Heart right ventricle (tissue), 16 donors: Measurements from ENCODE around the gene USP5. TPM values are rescaled to one million over a fixed set of nuclear protein-coding genes. Genes with fewer than 3 reads are reported as not detected.

Source experiments
- ATAC-seq, 8 donors: fragments of 200-7000 bp; cut with Tn5 transposase; one replicate each; pipeline ENCODE4 v1.9.1; 2020; ENCODE audit warnings: mild to moderate bottlenecking in 8 of 8, moderate library complexity in 8 of 8, moderate number of reproducible peaks in 1 of 8
- DNase-seq, 2 donors: peaks; one replicate each; pipeline ENCODE4 v3.0.0-alpha.2; 2020
- H3K27ac ChIP-seq, 10 donors: fragments of 200-600 bp; sonication (generic) in 2 of 10; one replicate each; pipeline versions ENCODE4 v1.5.0 to v1.8.0; 2020 to 2022; ENCODE audit warnings: mild to moderate bottlenecking in 3 of 10
- H3K27me3 ChIP-seq, 7 donors: fragments of 200-600 bp; one replicate each; pipeline ENCODE4 v1.8.0; 2021 to 2022; ENCODE audit warnings: mild to moderate bottlenecking in 2 of 7
- H3K36me3 ChIP-seq, 9 donors: fragments of 200-600 bp; sonication (generic) in 1 of 9; one replicate each; pipeline versions ENCODE4 v1.5.0 to v1.8.0; 2020 to 2022; ENCODE audit warnings: mild to moderate bottlenecking in 2 of 9
- H3K4me1 ChIP-seq, 9 donors: fragments of 200-600 bp; sonication (generic) in 1 of 9; one replicate each; pipeline versions ENCODE4 v1.5.0 to v1.8.0; 2020 to 2022; ENCODE audit warnings: mild to moderate bottlenecking in 4 of 9
- H3K4me3 ChIP-seq, 10 donors: fragments of 200-600 bp; sonication (generic) in 2 of 10; one replicate each; pipeline versions ENCODE4 v1.5.0 to v1.8.0; 2020 to 2022; ENCODE audit warnings: mild to moderate bottlenecking in 7 of 10, moderate library complexity in 2 of 10
- H3K9me3 ChIP-seq, 11 donors: fragments of 200-600 bp in 10 of 11; sonication (generic) in 2 of 11; one replicate each; pipeline versions ENCODE4 v1.5.0 to v1.8.0; 2013 to 2022; ENCODE audit warnings: mild to moderate bottlenecking in 2 of 11, control low read depth in 1 of 11, moderate library complexity in 1 of 11
- WGBS, 2 donors: extraction: QIAGEN DNeasy Blood & Tissue Kit; methylation state at CpG; one replicate each; pipeline ENCODE4 v1.1.7; 2013; ENCODE audit warnings: inconsistent platforms in 1 of 2; 5-methylcytosine and 5-hydroxymethylcytosine counted together
- intact Hi-C, 10 donors: fragments of 100-400 bp; cut with DNase I; formaldehyde crosslinking; loops; one replicate each; pipeline versions ENCODE4 v1.11.1 to v1.14.2; 2022
- polyA plus RNA-seq, 2 donors: library from polyadenylated mRNA; stranded (reverse); fragments of 200-250 nt; gene quantifications; one replicate each; pipeline ENCODE4 v1.2.3, GENCODE V29; 2013
- total RNA-seq, 10 donors: library from RNA; stranded (reverse); fragmentation: NEBNext Ultra II Directional in 3 of 10; extraction: Animal tissue kit (Norgen Biotek cat#: 25700) in 3 of 10; gene quantifications; one replicate each; pipeline versions ENCODE4 v1.2.1 to v1.2.4, GENCODE V29; 2021 to 2023
- TF ChIP-seq, protein P1 (sequence below), 9 donors: fragments of 200-600 bp; sonication (generic) in 2 of 9; IDR thresholded peaks; one replicate each; pipeline versions ENCODE4 v1.5.0 to v1.8.0; 2021 to 2022; ENCODE audit warnings: antibody characterized with exemption in 9 of 9, mild to moderate bottlenecking in 5 of 9, moderate library complexity in 1 of 9
- donor health status: Arrhythmogenic right ventricular cardiomyopathy.
- donor health status: ischemic (EF 13 %, LVEDD 7.1; RV severe dilation, severe dysfunction).
- donor health status: healthy with polysubstance abuse.
- donor health status: DM: no; HTN: yes; CAD: no.
- donor health status: DM: no; HTN: no; CAD: no.
- donor health status: ischemic (EF 25% LVEDD 6.9; RV normal size, moderate dysfunction).
- donor health status: ischemic (EF 25% LVEDD 5.7; RV mildly dilated, moderate dysfunction).
- donor health status: healthy.
- donor health status: DM: yes; HTN: yes; CAD: no.
- donor health status: Ischemic cardiomyopathy.
- donor health status: ischemic (EF 35%, LVEDD 5.7; RV mildly dilated, moderate dysfunction).
- donor health status: nonischemic (EF 11% LVEDD 7.7; RV severe dilation, severe dysfunction).
- donor health status: DM: yes; HTN: yes; CAD: no.
- donor health status: PGD.
- donor health status: ischemic (EF 29% LVEDD 5.4; RV normal size, mild dysfunction).
- donor health status: nonischemic (EF 23%, LVEDD 6.1; RV moderate dilation, normal function).

The USP5 gene
- total and polyA plus RNA-seq, 12 donors: 17.6 to 95.5 (median 73.0) TPM

GRCh38 chr12:6830286-6830890 is 21.6 kb upstream of the USP5 start:
- H3K27me3 ChIP-seq: peaks cover 0 to 40% (median 0%) of the 10 kb centered on the region in 7 donors
- TF ChIP-seq, protein P1, sequence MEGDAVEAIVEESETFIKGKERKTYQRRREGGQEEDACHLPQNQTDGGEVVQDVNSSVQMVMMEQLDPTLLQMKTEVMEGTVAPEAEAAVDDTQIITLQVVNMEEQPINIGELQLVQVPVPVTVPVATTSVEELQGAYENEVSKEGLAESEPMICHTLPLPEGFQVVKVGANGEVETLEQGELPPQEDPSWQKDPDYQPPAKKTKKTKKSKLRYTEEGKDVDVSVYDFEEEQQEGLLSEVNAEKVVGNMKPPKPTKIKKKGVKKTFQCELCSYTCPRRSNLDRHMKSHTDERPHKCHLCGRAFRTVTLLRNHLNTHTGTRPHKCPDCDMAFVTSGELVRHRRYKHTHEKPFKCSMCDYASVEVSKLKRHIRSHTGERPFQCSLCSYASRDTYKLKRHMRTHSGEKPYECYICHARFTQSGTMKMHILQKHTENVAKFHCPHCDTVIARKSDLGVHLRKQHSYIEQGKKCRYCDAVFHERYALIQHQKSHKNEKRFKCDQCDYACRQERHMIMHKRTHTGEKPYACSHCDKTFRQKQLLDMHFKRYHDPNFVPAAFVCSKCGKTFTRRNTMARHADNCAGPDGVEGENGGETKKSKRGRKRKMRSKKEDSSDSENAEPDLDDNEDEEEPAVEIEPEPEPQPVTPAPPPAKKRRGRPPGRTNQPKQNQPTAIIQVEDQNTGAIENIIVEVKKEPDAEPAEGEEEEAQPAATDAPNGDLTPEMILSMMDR (IDR thresholded peaks at IDR 0.05): no peak
- peaks cover 0 to 42% (median 0%) of the 10 kb centered on the region in 9 donors for H3K36me3 ChIP-seq
- H3K4me1 ChIP-seq: peaks cover 8 to 62% (median 26%) of the 10 kb centered on the region in 9 donors
- no peaks in the 10 kb centered on the region for H3K9me3 ChIP-seq
- intact Hi-C loops: no loop called here
- ATAC-seq (no peak), DNase-seq (no peak)
- 83 to 84% methylated on average over 11 of the region's 11 CpGs for WGBS, 2 donors
- no peak overlapping the region for H3K4me3 ChIP-seq
- H3K27ac ChIP-seq: peak overlapping the region in 2 of 10 donors; percentile 87 to 90

DNA sequence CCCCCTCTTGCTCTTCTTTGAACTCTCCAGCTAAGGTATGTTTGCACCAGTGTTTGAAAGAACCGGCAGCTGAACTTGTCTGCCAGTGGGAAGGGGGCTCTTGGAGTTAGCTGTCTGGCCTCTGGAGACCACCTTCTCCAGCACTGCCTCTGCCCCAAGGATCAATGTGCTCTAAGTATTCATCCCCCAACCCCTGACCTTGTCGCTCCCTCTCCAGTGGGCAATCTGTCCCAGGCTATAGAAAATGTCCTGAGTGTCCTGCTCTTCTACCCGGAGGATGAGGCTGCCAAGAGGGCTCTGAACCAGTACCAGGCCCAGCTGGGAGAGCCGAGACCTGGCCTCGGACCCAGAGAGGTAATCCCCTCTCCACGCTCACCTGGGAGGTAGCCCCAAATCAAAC is 21.0 kb upstream of the USP5 start:
- Histone ChIP-seq H3K9me3 (no peaks in the 10 kb centered on the region), H3K4me3 (no peak overlapping the region), H3K36me3 (peaks cover 0 to 45% (median 0%) of the 10 kb centered on the region in 9 donors), H3K27ac (no peak overlapping the region), H3K4me1 (peaks cover 8 to 62% (median 24%) of the 10 kb centered on the region in 9 donors), H3K27me3 (peaks cover 0 to 40% (median 0%) of the 10 kb centered on the region in 7 donors)
- 88 to 93% methylated on average over 6 of the region's 6 CpGs for whole genome bisulfite sequencing, 2 donors
- intact Hi-C loops: no loop called here
- TF ChIP-seq, protein P1 (IDR thresholded peaks at IDR 0.05): no peak
- ATAC-seq: no peak
- no peak for DNase-seq

GRCh38 chr12:6831450-6831995 is 20.4 kb upstream of the USP5 start:
- intact Hi-C loops: no loop called here
- ATAC-seq: no peak
- peaks cover 8 to 65% (median 24%) of the 10 kb centered on the region in 9 donors for H3K4me1 ChIP-seq
- H3K27ac ChIP-seq: no peak overlapping the region
- H3K27me3 ChIP-seq: peaks cover 0 to 37% (median 0%) of the 10 kb centered on the region in 7 donors
- 87 to 89% methylated on average over 12 of the region's 12 CpGs for WGBS, 2 donors
- H3K4me3 ChIP-seq: no peak overlapping the region
- no peak for DNase-seq
- peaks cover 0 to 49% (median 0%) of the 10 kb centered on the region in 9 donors for H3K36me3 ChIP-seq
- TF ChIP-seq, protein P1 (IDR thresholded peaks at IDR 0.05): no peak
- H3K9me3 ChIP-seq: no peaks in the 10 kb centered on the region

DNA sequence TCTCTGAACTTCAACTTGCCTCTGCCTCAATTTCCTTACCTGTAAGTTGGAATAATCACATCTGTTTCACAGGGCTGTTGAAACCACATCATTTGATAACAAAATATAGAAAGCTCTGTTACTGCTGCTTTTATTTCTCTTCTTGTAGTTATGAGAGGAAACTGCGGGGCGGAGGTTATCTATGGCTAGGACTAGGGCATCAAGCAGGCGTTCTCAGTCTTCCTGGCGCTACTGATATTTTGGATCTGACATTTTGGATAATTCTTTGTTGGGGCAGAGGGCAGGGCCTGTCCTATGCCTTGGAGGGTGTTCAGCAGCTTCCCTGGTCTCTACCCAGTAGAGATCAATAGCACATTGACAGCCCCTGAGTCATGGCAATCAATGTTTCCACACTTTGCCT is 19.8 kb upstream of the USP5 start:
- TF ChIP-seq, protein P1 (IDR thresholded peaks at IDR 0.05): no peak
- Histone ChIP-seq H3K4me1 (peaks cover 5 to 64% (median 20%) of the 10 kb centered on the region in 9 donors), H3K27ac (peak overlapping the region in 2 of 10 donors; percentile 5 to 91), H3K4me3 (no peak overlapping the region), H3K36me3 (peaks cover 0 to 55% (median 3%) of the 10 kb centered on the region in 9 donors), H3K27me3 (peaks cover 0 to 31% (median 0%) of the 10 kb centered on the region in 7 donors), H3K9me3 (no peaks in the 10 kb centered on the region)
- intact Hi-C loops: no loop called here
- DNase-seq (no peak), ATAC-seq (no peak)
- WGBS, 2 donors: 88 to 97% methylated on average over 4 of the region's 4 CpGs
